Endothelial cell of umbilical vein (primary cell): ENCODE results near the gene TCHP. TPM values are rescaled to one million over a fixed set of nuclear protein-coding genes. Genes with fewer than 3 reads are reported as not detected.
"Not testable (repeated sequence)": the region's sequence is repeated elsewhere in the genome, so short reads cannot be mapped to it uniquely, and the experiment has no call there.

Experiments
- BruUV-seq: library from RNA; stranded (reverse); fragments of 400-500 nt; replicated peaks from 2 replicates; lab custom pipeline; 2021; lab: Mats Ljungman, UMichigan
- CTCF ChIA-PET: fragments of 300-600, 350-600 bp; sonication (Branson Sonifier 250); formaldehyde crosslinking; loops from one replicate; lab custom pipeline; 2021; ENCODE audit warnings: antibody characterized with exemption, inconsistent platforms; lab: Charles Lee
- POLR2A ChIA-PET: fragments of 300-600, 350-600 bp; sonication (Branson Sonifier 250); formaldehyde crosslinking; loops from one replicate; lab custom pipeline; 2021; ENCODE audit warnings: antibody characterized with exemption, inconsistent platforms; lab: Charles Lee
- DNase-seq: peaks from one replicate; pipeline ENCODE4 v3.0.0-alpha.2; 2011; ENCODE audit warnings: low read depth, low spot score
- FAIRE-seq: peaks from 2 replicates; lab custom pipeline; 2011; peaks lifted over from hg19 to GRCh38; lab: Jason Lieb, UNC
- H2AFZ ChIP-seq: 2 replicates; pipeline ENCODE4 v1.6.0; 2012; ENCODE audit warnings: low read depth, low read length, control low read depth, inconsistent platforms
- H3K27ac ChIP-seq: 2 replicates; pipeline ENCODE4 v1.5.1; 2011; ENCODE audit warnings: low read depth, mild to moderate bottlenecking, control low read depth, low read length, moderate library complexity; ENCODE audit not compliant: insufficient read depth
- H3K27me3 ChIP-seq, 2 experiments: 2 replicates each; pipeline versions ENCODE4 v1.6.0 to v1.6.1; 2011; ENCODE audit warnings: low read length in 2 of 2, mixed read lengths in 1 of 2; ENCODE audit not compliant: control insufficient read depth in 2 of 2, insufficient read depth in 2 of 2
- H3K36me3 ChIP-seq, 2 experiments: 2 replicates in 1 of 2; 3 replicates in 1 of 2; pipeline ENCODE4 v1.5.1; 2011; ENCODE audit warnings: low read length in 2 of 2, mild to moderate bottlenecking in 1 of 2, moderate library complexity in 1 of 2; ENCODE audit not compliant: control insufficient read depth in 2 of 2, insufficient read depth in 2 of 2; ENCODE audit errors: extremely low read depth in 1 of 2
- H3K4me1 ChIP-seq: 3 replicates; pipeline ENCODE4 v1.5.1; 2011; ENCODE audit warnings: mild to moderate bottlenecking, low read length; ENCODE audit not compliant: control insufficient read depth, insufficient read depth; ENCODE audit errors: extremely low read depth
- H3K4me2 ChIP-seq: 2 replicates; pipeline ENCODE4 v1.6.1; 2011; ENCODE audit warnings: low read length, control low read depth, mixed read lengths; ENCODE audit not compliant: insufficient read depth
- H3K4me3 ChIP-seq, 3 experiments: fragments of 200-600 bp in 1 of 3; sonication (generic), shearing (Covaris generic) in 1 of 3; replicated peaks in 1 of 3; 2 replicates each; pipeline ENCODE4 v1.5.1; 2011 to 2016; ENCODE audit warnings: control low read depth in 3 of 3, low read length in 3 of 3, mild to moderate bottlenecking in 2 of 3, inconsistent platforms in 1 of 3, low read depth in 1 of 3, moderate library complexity in 1 of 3; ENCODE audit not compliant: insufficient read depth in 1 of 3
- H3K79me2 ChIP-seq: 2 replicates; pipeline ENCODE4 v1.6.0; 2012; ENCODE audit warnings: low read length, inconsistent platforms; ENCODE audit not compliant: control insufficient read depth, insufficient read depth
- H3K9ac ChIP-seq: replicated peaks from 2 replicates; pipeline ENCODE3; 2011; ENCODE audit warnings: low read length, control low read depth; ENCODE audit not compliant: insufficient read depth; ENCODE audit errors: extremely low read depth
- H3K9me1 ChIP-seq: replicated peaks from 3 replicates; pipeline ENCODE4 v1.6.0; 2011; ENCODE audit warnings: mild to moderate bottlenecking, low read length; ENCODE audit not compliant: control insufficient read depth, insufficient read depth; ENCODE audit errors: extremely low read depth
- H3K9me3 ChIP-seq: replicated peaks from 2 replicates; pipeline ENCODE4 v1.5.1; 2012; ENCODE audit warnings: low read length, inconsistent platforms; ENCODE audit not compliant: control insufficient read depth, insufficient read depth
- H4K20me1 ChIP-seq: replicated peaks from 2 replicates; pipeline ENCODE3; 2011; ENCODE audit warnings: mild to moderate bottlenecking, low read length; ENCODE audit not compliant: control insufficient read depth, insufficient read depth; ENCODE audit errors: extremely low read depth
- CTCF ChIP-seq, 2 donors: IDR thresholded peaks; 1 replicate in 1 of 2; 2 replicates in 1 of 2; pipeline ENCODE4 v1.5.1; 2011; ENCODE audit warnings: low read length in 2 of 2, mild to moderate bottlenecking in 2 of 2, moderate library complexity in 2 of 2, control low read depth in 1 of 2, inconsistent platforms in 1 of 2, low read depth in 1 of 2; ENCODE audit not compliant: insufficient read depth in 1 of 2; ENCODE audit errors: extremely low read depth in 1 of 2
- EZH2 ChIP-seq: IDR thresholded peaks from 2 replicates; pipeline ENCODE4 v1.6.1; 2012; ENCODE audit warnings: borderline replicate concordance, low read depth, mild to moderate bottlenecking, moderate library complexity, low read length, inconsistent platforms; ENCODE audit not compliant: severe bottlenecking
- GATA2 ChIP-seq: IDR thresholded peaks from 2 replicates; pipeline ENCODE4 v1.7.0; 2011; ENCODE audit warnings: low read depth, mild to moderate bottlenecking, moderate library complexity, mixed read lengths, low read length; ENCODE audit not compliant: insufficient read length, insufficient read depth
- JUN ChIP-seq: IDR thresholded peaks from 2 replicates; pipeline ENCODE4 v1.6.1; 2011; ENCODE audit warnings: borderline replicate concordance, low read depth; ENCODE audit not compliant: insufficient read length, insufficient read depth
- MAX ChIP-seq: IDR thresholded peaks from 2 replicates; pipeline ENCODE4 v1.6.1; 2011; ENCODE audit not compliant: insufficient read depth, insufficient read length
- MYC ChIP-seq: IDR thresholded peaks from one replicate; pipeline ENCODE4 v1.6.1; 2011; ENCODE audit warnings: mild to moderate bottlenecking, low read depth, low read length
- POLR2A ChIP-seq: IDR thresholded peaks from 2 replicates; pipeline ENCODE4 v1.6.1; 2012; ENCODE audit warnings: low read depth, mild to moderate bottlenecking, control low read depth, low read length
- POLR2AphosphoS5 ChIP-seq: IDR thresholded peaks from 2 replicates; pipeline ENCODE4 v1.6.1; 2012; ENCODE audit warnings: low read depth, mild to moderate bottlenecking, control low read depth, low read length, moderate library complexity; ENCODE audit not compliant: insufficient read depth
- dilution Hi-C: fragments of 300-500 bp; cut with MboI; formaldehyde crosslinking; loops from one replicate; pipeline ENCODE4 v1.15.0; 2019; ENCODE audit warnings: low sequenced_read_pairs; ENCODE audit not compliant: extremely low pct_ligation_motif_present
- intact Hi-C: fragments of 100-400 bp; cut with micrococcal nuclease; formaldehyde crosslinking; loops from one replicate; pipeline ENCODE4 v1.10.0; 2022
- polyA plus RNA-seq, 4 experiments: library from polyadenylated mRNA; depleted of rRNA in 3 of 4; stranded (reverse) in 3 of 4; unstranded in 1 of 4; fragments of >200 nt; gene quantifications; 2 replicates each; pipeline versions ENCODE4 v1.2.1 to v1.2.3, GENCODE V29; 2011 to 2012; ENCODE audit warnings: missing spikeins in 1 of 4
- total RNA-seq: library from RNA; stranded (reverse); gene quantifications from 2 replicates; pipeline ENCODE4 v1.2.3, GENCODE V29; 2021

The TCHP gene
- total and polyA plus RNA-seq, 2 donors (not counting 3 experiments of a cell fraction or from before 2014, with no cell fraction given), result 12.9 to 24.3 TPM

GRCh38 chr12:109929326-109929725, 29.3 kb downstream of the TCHP start:
- H4K20me1 ChIP-seq, POLR2A ChIA-PET, H3K9me1 ChIP-seq, H3K4me3 ChIP-seq, H3K79me2 ChIP-seq, H3K9me3 ChIP-seq, H3K4me1 ChIP-seq, H3K4me2 ChIP-seq, H2AFZ ChIP-seq, H3K27ac ChIP-seq, BruUV-seq, FAIRE-seq, dilution Hi-C loops, H3K9ac ChIP-seq, intact Hi-C loops, H3K27me3 ChIP-seq, DNase-seq: not testable (repeated sequence)
- peaks cover 13 to 28% of the 10 kb centered on the region in 2 experiments for H3K36me3 ChIP-seq
- CTCF ChIA-PET, result interaction anchor here (1.1 to 9.7 kb wide), 7 partner anchors 9 to 78 kb away, joined by 3 to 147 read pairs (median 8); partner anchors contain the start of gene TCHP

GRCh38 chr12:109930028-109930800, 30.1 kb downstream of the TCHP start:
- Histone ChIP-seq H3K4me2 (no peak overlapping the region), H4K20me1 (no peaks in the 10 kb centered on the region), H3K27ac (no peak overlapping the region), H3K36me3 (peaks cover 13 to 28% of the 10 kb centered on the region in 2 experiments), H2AFZ (no peak overlapping the region), H3K9ac (no peak overlapping the region), H3K9me3 (no peaks in the 10 kb centered on the region), H3K79me2 (no peaks in the 10 kb centered on the region), H3K4me1 (no peaks in the 10 kb centered on the region), H3K4me3 (no peak overlapping the region), H3K9me1 (no peaks in the 10 kb centered on the region), H3K27me3 (no peaks in the 10 kb centered on the region)
- dilution Hi-C loops (no loop called here), intact Hi-C loops (no loop called here)
- ChIA-PET CTCF (interaction anchor here (0.9 to 9.7 kb wide), 3 partner anchors 10 to 79 kb away, joined by 3 to 147 read pairs (median 12); no protein-coding TSS in a partner anchor), POLR2A (no interaction called here)
- FAIRE-seq (no peak), DNase-seq (no peak)
- no TSS peak for BruUV-seq
- no peak for TF ChIP-seq GATA2
- no peak for TF ChIP-seq CTCF (IDR thresholded peaks at IDR 0.05; ENCODE audit: extremely low read depth in 1 of 2, insufficient read depth in 1 of 2, low read depth in 1 of 2, low read length in 2 of 2)
- no peak for TF ChIP-seq MAX
- no peak for TF ChIP-seq POLR2A
- no peak for TF ChIP-seq JUN
- no peak for TF ChIP-seq EZH2
- TF ChIP-seq MYC, result no peak
- no peak for TF ChIP-seq POLR2AphosphoS5
